GM23338 (cell line): ENCODE data around the gene GEMIN8. TPM values are rescaled to one million over a fixed set of nuclear protein-coding genes. Genes with fewer than 3 reads are reported as not detected.

Experiments used
- ATAC-seq: fragments of 200-7000 bp; cut with Tn5 transposase; 3 replicates; pipeline ENCODE4 v1.9.1; 2020
- DNase-seq: peaks from one replicate; pipeline ENCODE4 v3.0.0-alpha.2; 2015; ENCODE audit warnings: low spot score
- H2AFZ ChIP-seq: fragments of 200-600 bp; sonication (generic); 2 replicates; pipeline ENCODE4 v1.8.0; 2016; ENCODE audit warnings: antibody characterized with exemption, mild to moderate bottlenecking, moderate library complexity
- H3F3A ChIP-seq: fragments of 200-600 bp; sonication (generic); replicated peaks from 2 replicates; pipeline ENCODE4 v1.8.0; 2017; ENCODE audit warnings: antibody characterized with exemption, mixed run types, low read depth
- H3K27ac ChIP-seq: fragments of 200-600 bp; sonication (generic); 2 replicates; pipeline ENCODE4 v1.6.1; 2016; ENCODE audit warnings: low read depth
- H3K27me3 ChIP-seq: fragments of 200-600 bp; sonication (generic); 2 replicates; pipeline ENCODE4 v1.8.0; 2016; ENCODE audit warnings: mild to moderate bottlenecking, mixed run types, moderate library complexity; ENCODE audit not compliant: insufficient read depth
- H3K36me3 ChIP-seq: fragments of 200-600 bp; sonication (generic); 2 replicates; pipeline ENCODE4 v1.8.0; 2016; ENCODE audit warnings: mild to moderate bottlenecking; ENCODE audit not compliant: insufficient read depth
- H3K4me1 ChIP-seq: fragments of 200-600 bp; sonication (generic); 2 replicates; pipeline ENCODE4 v1.8.0; 2016; ENCODE audit warnings: mild to moderate bottlenecking, moderate library complexity; ENCODE audit not compliant: insufficient read depth
- H3K4me2 ChIP-seq: fragments of 200-600 bp; sonication (generic); 2 replicates; pipeline ENCODE4 v1.7.1; 2017; ENCODE audit warnings: mixed run types
- H3K4me3 ChIP-seq: fragments of 200-600 bp; sonication (generic); 2 replicates; pipeline ENCODE4 v1.6.1; 2016; ENCODE audit warnings: mixed run types
- H3K79me2 ChIP-seq: fragments of 200-600 bp; sonication (generic); replicated peaks from 2 replicates; pipeline ENCODE4 v1.8.0; 2017; ENCODE audit warnings: mild to moderate bottlenecking; ENCODE audit not compliant: insufficient read depth
- H3K9me2 ChIP-seq: fragments of 200-600 bp; sonication (generic); 2 replicates; pipeline ENCODE4 v1.8.0; 2017; ENCODE audit not compliant: insufficient read depth
- H4K20me1 ChIP-seq: fragments of 200-600 bp; sonication (generic); replicated peaks from 2 replicates; pipeline ENCODE4 v1.8.0; 2017; ENCODE audit warnings: mild to moderate bottlenecking; ENCODE audit not compliant: insufficient read depth
- H3K27ac Mint-ChIP-seq: 2 replicates; pipeline ENCODE4 v1.8.0; 2020; ENCODE audit warnings: inconsistent platforms, mild to moderate bottlenecking, moderate library complexity, mixed read lengths
- H3K27me3 Mint-ChIP-seq: 3 replicates; pipeline ENCODE4 v1.8.0; 2022; ENCODE audit warnings: low read depth, mild to moderate bottlenecking, moderate library complexity, mixed read lengths, inconsistent platforms; ENCODE audit not compliant: insufficient read depth, poor library complexity
- H3K36me3 Mint-ChIP-seq: 3 replicates; pipeline ENCODE4 v1.8.0; 2021; ENCODE audit warnings: low read depth, mild to moderate bottlenecking, inconsistent platforms, moderate library complexity, mixed read lengths
- H3K4me1 Mint-ChIP-seq: 3 replicates; pipeline ENCODE4 v1.8.0; 2020; ENCODE audit warnings: mild to moderate bottlenecking, inconsistent platforms, mixed read lengths
- H3K4me3 Mint-ChIP-seq: 3 replicates; pipeline ENCODE4 v1.8.0; 2021; ENCODE audit warnings: moderate library complexity, mild to moderate bottlenecking, inconsistent platforms, mixed read lengths
- H3K9me3 Mint-ChIP-seq: 3 replicates; pipeline ENCODE4 v1.8.0; 2020; ENCODE audit warnings: moderate library complexity, mild to moderate bottlenecking, inconsistent platforms, mixed read lengths
- CREB1 ChIP-seq: fragments of 250-450 bp; sonication (Bioruptor Pico); IDR thresholded peaks from 2 replicates; pipeline ENCODE4 v1.5.0; 2020; ENCODE audit warnings: low read depth, mild to moderate bottlenecking, moderate library complexity
- CTCF ChIP-seq, 2 experiments: fragments of 200-600 bp in 1 of 2; sonication (generic) in 1 of 2; conservative IDR thresholded peaks; 2 replicates each; pipeline versions ENCODE4 v1.5.1 to v1.6.1; 2016 to 2017; ENCODE audit warnings: antibody characterized with exemption in 2 of 2, low read depth in 2 of 2, mild to moderate bottlenecking in 2 of 2, moderate library complexity in 1 of 2
- ETS1 ChIP-seq: IDR thresholded peaks from 2 replicates; pipeline ENCODE4 v1.6.1; 2016; ENCODE audit warnings: antibody characterized with exemption
- EZH2 ChIP-seq: fragments of 200-600 bp; sonication (generic); IDR thresholded peaks from one replicate; pipeline ENCODE4 v1.8.0; 2017; ENCODE audit warnings: antibody characterized with exemption, mild to moderate bottlenecking, low read depth; ENCODE audit not compliant: unreplicated experiment
- JUNB ChIP-seq: IDR thresholded peaks from one replicate; pipeline ENCODE4 v1.6.1; 2016; ENCODE audit warnings: antibody characterized with exemption; ENCODE audit not compliant: unreplicated experiment
- NANOG ChIP-seq: IDR thresholded peaks from 2 replicates; pipeline ENCODE4 v1.6.1; 2016; ENCODE audit warnings: antibody characterized with exemption, borderline replicate concordance
- POLR2AphosphoS5 ChIP-seq: IDR thresholded peaks from 2 replicates; pipeline ENCODE4 v1.6.1; 2016; ENCODE audit warnings: antibody characterized with exemption, low read depth
- REST ChIP-seq: IDR thresholded peaks from one replicate; pipeline ENCODE4 v1.6.1; 2018; ENCODE audit warnings: antibody characterized with exemption; ENCODE audit not compliant: unreplicated experiment
- STAT1 ChIP-seq: IDR thresholded peaks from one replicate; pipeline ENCODE4 v1.6.1; 2016; ENCODE audit warnings: antibody characterized with exemption; ENCODE audit not compliant: unreplicated experiment
- ZNF331 ChIP-seq: fragments of 250-450 bp; sonication (Bioruptor Pico); IDR thresholded peaks from 2 replicates; pipeline ENCODE4 v1.5.0; 2020; ENCODE audit warnings: low read depth, mild to moderate bottlenecking, moderate library complexity
- ZNF462 ChIP-seq: fragments of 250-450 bp; sonication (Bioruptor Pico); IDR thresholded peaks from 2 replicates; pipeline ENCODE4 v1.5.0; 2020; ENCODE audit warnings: mild to moderate bottlenecking, moderate library complexity
- polyA plus RNA-seq: library from polyadenylated mRNA; unstranded; fragments of >200 nt; fragmentation: Nextera tagmentation; extraction: Ambion mirVana; gene quantifications from 2 replicates; pipeline ENCODE4 v1.2.1, GENCODE V29; 2016
- total RNA-seq: library from RNA; depleted of rRNA; stranded (reverse); fragments of >200 nt; shearing (Covaris generic); gene quantifications from 2 replicates; pipeline ENCODE4 v1.2.3, GENCODE V29; 2014

Gene GEMIN8
- total and polyA plus RNA-seq, 2 experiments from 2014 or later, result 16.5 to 19.9 TPM

GRCh38 chrX:14015941-14016340, 13.8 kb downstream of the GEMIN8 start (continued):
- TF ChIP-seq ETS1, result no peak
- TF ChIP-seq POLR2AphosphoS5, result no peak
- TF ChIP-seq CTCF (conservative IDR thresholded peaks at IDR 0.05; ENCODE audit: low read depth in 2 of 2), result no peak
- TF ChIP-seq NANOG, result no peak
- TF ChIP-seq EZH2, result no peak
- no peak for TF ChIP-seq JUNB
- no peak for TF ChIP-seq CREB1 (CRISPR knock-in tag)
- no peak for TF ChIP-seq STAT1

GRCh38 chrX:14015294-14015693, 14.4 kb downstream of the GEMIN8 start:
- H3K27me3 ChIP-seq, result no peaks in the 10 kb centered on the region
- no peaks in the 10 kb centered on the region for H3F3A ChIP-seq
- no peaks in the 10 kb centered on the region for H3K27me3 Mint-ChIP-seq
- H3K4me3 ChIP-seq, result no peak overlapping the region
- ATAC-seq, result no peak
- no peaks in the 10 kb centered on the region for H4K20me1 ChIP-seq
- no peak overlapping the region for H3K27ac Mint-ChIP-seq
- H3K79me2 ChIP-seq, result no peaks in the 10 kb centered on the region
- H3K4me3 Mint-ChIP-seq, result no peak overlapping the region
- H3K36me3 Mint-ChIP-seq, result peaks cover 9% of the 10 kb centered on the region
- H3K4me1 ChIP-seq, result no peaks in the 10 kb centered on the region
- H3K4me1 Mint-ChIP-seq, result no peaks in the 10 kb centered on the region
- no peak for DNase-seq
- H2AFZ ChIP-seq, result no peak overlapping the region
- no peaks in the 10 kb centered on the region for H3K9me2 ChIP-seq
- H3K4me2 ChIP-seq, result no peak overlapping the region
- no peaks in the 10 kb centered on the region; the same call in 1 of the 2 replicates for H3K36me3 ChIP-seq
- no peaks in the 10 kb centered on the region for H3K9me3 Mint-ChIP-seq
- no peak overlapping the region for H3K27ac ChIP-seq
- TF ChIP-seq EZH2 (no peak), STAT1 (no peak), JUNB (no peak), CREB1 (CRISPR knock-in tag) (no peak), NANOG (no peak), POLR2AphosphoS5 (no peak), REST (no peak), ZNF331 (no peak), ETS1 (no peak), ZNF462 (no peak)
